GM18520 (cell line): ENCODE results near the gene CST4.
"Not testable (repeated sequence)": the region's sequence is repeated elsewhere in the genome, so short reads cannot be mapped to it uniquely, and the experiment has no call there.

Experiments
- ATAC-seq: cut with Tn5 transposase; IDR thresholded peaks from one replicate; pipeline ENCODE4 v1.9.1; 2021; ENCODE audit not compliant: unreplicated experiment

The CST4 gene

GRCh38 chr20:23689399-23689690, 507 bp upstream of the CST4 start:
- no peak for ATAC-seq

GRCh38 chr20:23687986-23688385, 852 bp downstream of the CST4 start:
- ATAC-seq: no peak

- no peak for ATAC-seq
Observed at GRCh38 chr20:23686046-23686750, 2.6 kb downstream of the CST4 start.

- not testable (repeated sequence) for ATAC-seq
Observed at GRCh38 chr20:23685529-23685896, 3.3 kb downstream of the CST4 start.

- ATAC-seq: no peak
Observed at GRCh38 chr20:23684261-23684660, 4.6 kb downstream of the CST4 start.

GRCh38 chr20:23683807-23684206, 5.0 kb downstream of the CST4 start:
- ATAC-seq: no peak

- no peak for ATAC-seq
Observed at GRCh38 chr20:23683281-23683680, 5.6 kb downstream of the CST4 start.

GRCh38 chr20:23680146-23680545, 8.7 kb downstream of the CST4 start:
- no peak for ATAC-seq

GRCh38 chr20:23679133-23680092, 9.4 kb downstream of the CST4 start:
- no peak for ATAC-seq

GRCh38 chr20:23673209-23673608, 15.6 kb downstream of the CST4 start:
- no peak for ATAC-seq

- no peak for ATAC-seq
Observed at GRCh38 chr20:23672158-23672557, 16.7 kb downstream of the CST4 start.

GRCh38 chr20:23671479-23671878, 17.4 kb downstream of the CST4 start:
- no peak for ATAC-seq

- no peak for ATAC-seq
Observed at GRCh38 chr20:23670361-23670760, 18.5 kb downstream of the CST4 start.

GRCh38 chr20:23669866-23670265, 19.0 kb downstream of the CST4 start:
- ATAC-seq: no peak

GRCh38 chr20:23669327-23669726, 19.5 kb downstream of the CST4 start:
- ATAC-seq: no peak

GRCh38 chr20:23668477-23668951, 20.3 kb downstream of the CST4 start:
- no peak for ATAC-seq

- ATAC-seq: no peak
Observed at GRCh38 chr20:23667666-23668065, 21.2 kb downstream of the CST4 start.

GRCh38 chr20:23666698-23667097, 22.1 kb downstream of the CST4 start:
- no peak for ATAC-seq

- no peak for ATAC-seq
Observed at GRCh38 chr20:23666189-23666588, 22.6 kb downstream of the CST4 start.

- no peak for ATAC-seq
Observed at GRCh38 chr20:23664954-23665353, 23.9 kb downstream of the CST4 start.

GRCh38 chr20:23664046-23664445, 24.8 kb downstream of the CST4 start:
- not testable (repeated sequence) for ATAC-seq

GRCh38 chr20:23663180-23663579, 25.7 kb downstream of the CST4 start:
- no peak for ATAC-seq
